Left cardiac atrium (tissue), 4 donors: ENCODE measurements around the gene TMEM238. TPM values are rescaled to one million over a fixed set of nuclear protein-coding genes. Genes with fewer than 3 reads are reported as not detected.
"Not testable (repeated sequence)": the region's sequence is repeated elsewhere in the genome, so short reads cannot be mapped to it uniquely, and the experiment has no call there.

Experiments
- ATAC-seq, 2 donors: fragments of 200-7000 bp; cut with Tn5 transposase; one replicate each; pipeline ENCODE4 v1.9.1; 2020; ENCODE audit warnings: mild to moderate bottlenecking in 2 of 2, moderate library complexity in 2 of 2
- DNase-seq: peaks from one replicate; pipeline ENCODE4 v3.0.0-alpha.2; 2020
- intact Hi-C, 2 donors: fragments of 100-400 bp; cut with DNase I; formaldehyde crosslinking; loops; one replicate each; pipeline versions ENCODE4 v1.14.1 to v1.15.1; 2022 to 2023
- total RNA-seq, 2 donors: library from RNA; stranded (reverse); fragmentation: NEBNext Ultra II Directional; extraction: Animal tissue kit (Norgen Biotek cat#: 25700); gene quantifications; one replicate each; pipeline ENCODE4 v1.2.1, GENCODE V29; 2021
- donor health status: DM: no; HTN: yes; CAD: no.
- donor health status: DM: no; HTN: yes; CAD: no; lungs with severe emphysema.
- donor health status: DM: yes; HTN: yes; CAD: no.
- donor health status: Dilated cardiomyopathy.

Gene TMEM238
- total RNA-seq, 2 donors from 2014 or later: 0.84 to 0.97 TPM

DNA sequence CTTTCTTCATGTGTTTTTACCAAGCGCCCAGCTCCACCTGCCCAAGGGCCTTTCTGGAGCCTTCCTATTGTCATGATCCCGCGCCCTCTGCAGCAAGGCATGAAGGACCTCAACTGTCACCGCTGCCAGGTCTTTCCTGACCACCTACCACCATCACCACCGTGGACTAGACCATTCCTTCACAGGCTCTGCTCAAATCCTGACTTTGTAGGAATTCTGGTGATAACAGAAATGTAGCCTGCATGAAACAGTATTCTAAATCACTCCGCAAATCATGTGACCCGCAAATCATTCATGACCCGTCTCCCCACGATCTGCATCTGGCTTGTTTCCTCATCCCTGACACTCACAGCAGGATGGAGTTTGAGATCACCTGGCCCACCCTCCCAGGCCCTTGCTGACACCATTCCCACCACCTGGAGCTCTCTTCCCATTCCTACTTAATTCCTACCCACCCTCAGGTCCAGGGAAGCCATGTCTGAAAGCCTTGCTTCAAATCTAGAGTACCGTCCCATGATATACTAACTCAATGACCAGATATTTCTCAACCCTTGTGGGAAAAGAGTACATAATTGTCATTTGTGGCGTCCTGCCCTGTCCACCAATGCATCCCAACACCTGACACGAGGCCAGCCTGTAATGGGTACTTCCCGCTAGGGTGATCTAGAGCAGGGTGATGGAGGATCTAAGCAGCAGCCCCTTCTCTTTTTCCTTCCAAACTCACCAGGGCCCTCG lies 22.2 kb upstream of the TMEM238 start:
- intact Hi-C loops: no loop called here
- no peak for ATAC-seq
- DNase-seq: no peak

DNA sequence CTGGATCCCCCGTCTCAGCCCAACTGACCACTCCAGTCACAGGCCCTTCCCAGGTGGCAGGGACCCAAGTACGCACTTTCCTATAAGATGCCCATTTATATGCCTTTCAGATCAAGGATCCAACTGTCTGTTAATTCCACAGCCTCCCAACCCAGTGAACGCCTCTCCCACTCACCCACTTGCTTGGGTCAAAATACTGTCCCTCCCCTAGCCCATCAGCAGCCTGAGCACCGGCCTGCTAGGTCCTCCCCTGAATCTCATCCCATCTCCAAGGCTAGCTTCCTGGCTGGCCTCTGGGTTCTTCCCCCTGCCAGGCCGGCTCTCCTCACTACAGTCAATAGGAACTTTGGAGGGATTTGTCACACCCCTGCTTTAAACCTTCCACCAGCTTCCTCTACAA lies 21.5 kb upstream of the TMEM238 start:
- intact Hi-C loops: no loop called here
- DNase-seq (no peak), ATAC-seq (no peak)

DNA sequence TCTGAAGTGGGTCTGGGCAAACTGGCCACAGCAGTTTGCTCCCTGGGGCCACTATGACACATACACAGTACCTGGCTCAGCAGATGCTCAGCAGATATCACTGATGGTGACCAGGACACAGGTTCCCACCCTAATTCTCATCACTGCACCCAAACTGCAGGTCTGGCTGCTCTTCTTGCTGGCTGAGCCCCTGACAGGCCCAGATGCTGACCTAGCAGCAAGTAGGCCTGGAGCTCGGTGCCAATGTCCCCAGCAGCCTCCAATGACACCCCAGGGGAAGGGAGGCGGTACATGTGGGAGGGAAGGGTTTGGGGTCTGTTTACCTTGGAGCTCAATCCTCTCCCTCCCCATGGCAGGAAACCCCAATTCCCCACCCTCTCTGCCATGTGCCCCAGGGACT lies 18.4 kb upstream of the TMEM238 start:
- ATAC-seq (no peak), DNase-seq (no peak)
- intact Hi-C loops: no loop called here

DNA sequence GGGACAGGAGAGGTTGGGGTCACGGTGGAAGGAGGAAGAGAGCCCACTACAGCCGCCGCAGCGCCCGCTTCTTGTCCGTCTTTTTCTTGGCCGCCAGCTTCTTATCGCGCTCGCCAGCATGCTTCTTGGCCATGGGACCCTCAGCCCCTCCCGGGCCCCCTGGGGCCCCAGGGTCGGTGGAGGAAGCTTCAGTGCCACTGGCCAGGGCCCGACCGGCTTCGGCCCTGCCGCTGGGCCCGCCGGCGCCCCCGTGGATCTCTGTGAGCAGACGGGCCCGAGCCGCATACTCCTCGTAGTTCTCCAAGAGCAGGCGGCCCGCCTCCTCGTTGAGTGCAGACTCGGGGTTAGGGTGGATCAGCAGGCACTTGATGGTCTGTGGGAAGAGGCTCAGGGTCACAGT lies 17.3 kb upstream of the TMEM238 start:
- DNase-seq, intact Hi-C loops: not testable (repeated sequence)
- ATAC-seq: peak in 1 of 2 donors; percentile 9

DNA sequence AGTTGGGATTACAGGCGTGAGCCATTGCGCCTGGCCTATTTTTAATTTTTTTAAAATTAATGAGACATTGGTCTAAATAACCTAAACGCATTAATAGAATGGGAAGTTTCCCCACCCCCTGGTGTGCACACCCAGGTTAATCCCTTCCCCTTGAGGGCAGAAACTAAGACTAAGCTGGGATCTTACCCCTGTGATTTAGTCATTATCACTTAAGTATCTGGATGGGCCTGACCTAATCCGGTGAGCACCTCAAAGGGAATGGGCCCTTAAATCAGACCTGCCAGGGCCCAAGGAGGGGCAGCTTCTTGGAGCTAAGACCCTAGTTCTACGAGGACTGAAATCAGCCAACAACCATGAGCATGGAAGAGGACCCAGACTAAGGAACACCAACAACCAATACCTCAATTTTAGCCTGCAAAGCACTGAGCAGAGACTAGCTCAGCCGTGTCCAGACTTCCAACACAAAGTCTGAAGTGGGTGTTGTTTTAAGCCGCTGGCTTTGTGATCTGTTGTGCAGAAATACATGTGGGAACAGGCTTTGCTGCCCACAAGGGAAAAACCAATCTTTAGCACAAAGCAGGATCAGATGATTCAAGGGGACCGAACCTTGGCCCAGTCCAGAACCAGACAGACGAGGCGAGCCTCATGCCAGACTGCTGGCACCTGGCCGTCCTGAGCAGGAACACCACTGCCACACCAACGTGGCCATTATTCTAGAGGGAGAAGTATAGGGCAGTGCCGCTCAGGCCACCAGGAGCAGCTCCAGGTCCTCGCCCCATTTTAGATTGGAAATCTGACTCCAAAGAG lies 16.4 kb upstream of the TMEM238 start:
- intact Hi-C loops: no loop called here
- no peak for ATAC-seq
- no peak for DNase-seq

DNA sequence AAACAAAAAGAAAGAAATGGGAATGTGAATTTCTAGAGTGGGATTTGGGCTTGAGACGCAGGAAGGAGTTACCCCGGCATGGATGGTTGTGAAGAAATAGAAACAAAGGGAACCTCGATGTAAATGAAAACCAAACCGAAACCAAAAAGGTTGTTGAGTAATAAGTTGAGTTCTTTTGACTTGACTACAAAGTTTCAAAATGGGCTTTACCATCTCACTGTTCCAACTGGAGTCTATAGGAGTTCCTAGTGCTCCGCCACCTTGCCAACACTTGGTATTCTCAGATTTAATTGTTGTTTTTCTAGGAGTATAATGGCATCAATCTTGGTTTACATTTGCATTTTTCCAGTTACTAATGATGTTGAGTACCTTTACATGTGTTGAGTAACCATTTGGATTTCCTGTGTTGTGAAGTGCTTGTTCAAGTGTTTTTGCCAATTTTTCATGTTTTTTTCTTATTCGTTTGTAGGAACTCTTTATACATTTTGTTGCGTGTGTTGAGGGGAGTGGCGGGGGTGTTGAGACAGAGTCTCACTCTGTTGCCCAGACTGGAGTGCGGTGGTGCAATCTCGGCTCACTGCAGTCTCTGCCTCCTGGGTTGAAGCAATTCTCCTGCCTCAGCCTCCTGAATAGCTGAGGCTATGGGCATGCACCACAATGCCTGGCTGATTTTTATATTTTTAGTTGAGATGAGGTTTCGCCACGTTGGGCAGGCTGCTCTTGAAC lies 14.3 kb upstream of the TMEM238 start:
- no peak for DNase-seq

DNA sequence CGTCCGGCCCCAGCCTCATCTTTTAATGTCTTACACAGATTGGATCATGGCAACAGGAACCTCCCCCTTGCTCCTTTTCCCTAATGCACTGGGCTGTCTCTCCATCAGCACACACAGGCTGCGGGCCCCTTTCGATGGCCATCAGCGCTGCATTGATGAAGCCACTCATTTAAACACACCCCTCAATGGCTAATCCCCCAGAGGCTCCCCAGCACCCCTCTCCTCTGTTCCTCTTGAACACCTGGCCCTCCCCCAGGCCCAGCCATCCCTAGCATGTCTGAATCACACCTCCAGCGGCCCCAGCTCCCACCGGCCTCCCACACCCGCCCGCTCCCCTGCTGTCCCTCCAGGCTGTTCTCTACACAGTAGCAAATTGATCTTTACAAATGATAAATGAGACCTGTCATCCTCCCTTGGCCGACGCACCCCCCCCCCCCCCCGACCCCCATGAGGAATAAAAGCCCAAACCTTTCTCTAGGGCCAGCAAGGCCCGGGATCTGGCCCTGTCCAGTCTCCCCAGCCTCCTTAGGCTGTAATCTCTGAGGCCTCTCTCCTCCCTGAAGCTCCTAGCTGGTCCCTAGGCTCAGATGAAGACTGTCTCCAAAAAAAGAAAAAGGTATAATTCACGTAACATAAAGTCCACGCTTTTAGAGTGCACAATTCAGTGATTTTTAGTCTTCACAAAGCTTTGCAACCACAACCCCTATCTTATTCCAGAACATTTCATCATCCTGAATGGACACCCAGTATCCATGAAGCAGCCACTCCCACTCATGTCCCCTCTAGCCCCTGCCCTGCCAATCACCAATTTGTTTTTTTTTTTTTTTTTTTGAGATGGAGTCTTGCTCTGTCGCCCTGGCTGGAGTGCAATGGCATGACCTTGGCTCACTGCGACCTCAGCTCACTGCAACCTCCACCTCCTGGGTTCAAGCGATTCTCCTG lies 9.0 kb upstream of the TMEM238 start:
- intact Hi-C loops: no loop called here
- ATAC-seq (no peak), DNase-seq (no peak)

More for the DNA sequence above, 14.3 kb upstream of the TMEM238 start:
- no peak for ATAC-seq
- intact Hi-C loops: no loop called here

DNA sequence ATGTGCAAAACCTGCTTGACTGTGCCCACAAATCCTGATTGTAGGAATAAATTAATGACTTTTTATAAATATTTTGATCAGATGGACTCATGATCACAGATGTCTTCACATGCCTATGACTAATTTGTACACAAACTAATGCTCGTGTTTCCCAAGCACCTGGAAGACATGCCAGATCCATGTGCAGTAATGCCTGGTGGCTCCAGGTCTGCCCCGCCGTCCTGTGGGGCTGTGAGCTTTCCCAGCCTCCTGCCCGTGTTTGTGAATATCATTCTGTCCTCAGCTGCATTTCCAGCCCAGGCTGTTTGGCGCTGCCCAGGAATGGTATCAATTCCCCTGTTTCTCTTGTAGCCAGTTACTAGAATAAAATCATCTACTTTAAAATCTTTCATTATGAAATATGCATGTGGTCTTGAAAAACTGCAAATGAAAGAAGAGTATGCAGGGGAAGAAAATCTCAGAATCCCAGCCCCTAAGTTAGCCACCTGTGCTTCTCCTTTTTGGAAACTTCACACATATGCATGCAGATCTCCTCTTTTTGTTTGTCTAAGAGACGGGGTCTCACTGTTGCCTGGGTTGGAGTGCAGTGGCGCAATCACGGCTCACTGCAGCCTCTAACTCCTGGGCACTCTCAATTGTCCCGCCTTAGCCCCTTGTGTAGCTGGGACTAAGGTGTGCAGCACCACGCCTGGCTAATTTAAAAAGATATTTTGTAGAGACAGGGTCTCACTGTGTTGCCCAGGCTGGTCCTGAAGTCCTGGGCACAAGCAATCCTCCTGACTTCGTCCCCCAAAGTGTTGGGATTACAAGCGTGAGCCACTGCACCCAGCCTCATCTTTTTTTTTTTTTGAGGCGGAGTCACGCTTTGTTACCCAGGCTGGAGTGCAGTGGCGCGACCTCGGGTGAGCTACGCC lies 7.9 kb upstream of the TMEM238 start:
- no peak for DNase-seq

DNA sequence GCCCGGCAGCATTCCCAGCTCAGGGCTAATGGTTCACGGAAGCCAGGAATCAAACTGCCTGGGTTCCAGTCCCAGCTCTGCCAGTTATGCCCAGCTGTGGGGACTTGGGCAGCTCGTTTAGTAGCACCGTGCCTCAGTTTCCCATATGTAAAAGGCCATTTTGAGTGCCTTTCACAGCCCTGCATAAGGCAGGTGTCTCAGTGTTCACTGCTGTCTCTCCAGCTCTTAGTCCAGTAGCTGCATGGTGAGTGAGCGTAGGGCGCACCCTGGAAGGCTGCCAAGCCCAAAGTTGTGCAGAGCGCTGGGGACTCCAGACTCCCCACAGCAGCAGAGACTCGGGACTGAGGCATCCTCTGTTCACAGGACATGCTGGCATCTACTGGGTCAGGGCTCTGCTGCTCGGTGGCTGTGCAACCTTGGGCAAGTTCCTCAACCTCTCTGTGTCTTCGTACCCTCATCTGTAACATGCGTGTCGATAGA lies 7.1 kb upstream of the TMEM238 start:
- ATAC-seq: no peak
- intact Hi-C loops: no loop called here

More for the DNA sequence above, 7.9 kb upstream of the TMEM238 start:
- intact Hi-C loops: no loop called here
- no peak for ATAC-seq

DNA sequence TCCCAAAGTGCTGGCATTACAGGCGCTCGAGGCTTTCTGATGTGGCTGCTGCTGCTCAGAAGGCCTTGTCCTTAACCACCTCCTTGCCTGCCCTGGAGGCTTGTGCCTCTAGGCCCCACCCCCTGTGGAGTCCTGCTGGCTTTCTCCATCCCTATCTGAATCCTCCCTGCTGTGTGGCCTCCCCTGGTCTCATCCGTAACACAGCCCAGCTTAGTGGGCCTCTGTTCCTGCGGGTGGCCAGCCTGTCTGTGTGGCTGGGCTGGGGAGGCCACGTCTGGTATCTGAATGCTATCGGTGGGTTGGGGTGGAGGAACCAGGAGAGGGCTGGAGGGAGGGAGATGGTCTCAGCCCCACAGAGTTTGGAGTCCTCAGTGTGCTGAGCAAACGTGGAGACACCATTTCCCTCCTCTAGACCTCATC lies 6.4 kb upstream of the TMEM238 start:
- intact Hi-C loops: no loop called here
- ATAC-seq (no peak), DNase-seq (no peak)

More for the DNA sequence above, 7.1 kb upstream of the TMEM238 start:
- DNase-seq: no peak

DNA sequence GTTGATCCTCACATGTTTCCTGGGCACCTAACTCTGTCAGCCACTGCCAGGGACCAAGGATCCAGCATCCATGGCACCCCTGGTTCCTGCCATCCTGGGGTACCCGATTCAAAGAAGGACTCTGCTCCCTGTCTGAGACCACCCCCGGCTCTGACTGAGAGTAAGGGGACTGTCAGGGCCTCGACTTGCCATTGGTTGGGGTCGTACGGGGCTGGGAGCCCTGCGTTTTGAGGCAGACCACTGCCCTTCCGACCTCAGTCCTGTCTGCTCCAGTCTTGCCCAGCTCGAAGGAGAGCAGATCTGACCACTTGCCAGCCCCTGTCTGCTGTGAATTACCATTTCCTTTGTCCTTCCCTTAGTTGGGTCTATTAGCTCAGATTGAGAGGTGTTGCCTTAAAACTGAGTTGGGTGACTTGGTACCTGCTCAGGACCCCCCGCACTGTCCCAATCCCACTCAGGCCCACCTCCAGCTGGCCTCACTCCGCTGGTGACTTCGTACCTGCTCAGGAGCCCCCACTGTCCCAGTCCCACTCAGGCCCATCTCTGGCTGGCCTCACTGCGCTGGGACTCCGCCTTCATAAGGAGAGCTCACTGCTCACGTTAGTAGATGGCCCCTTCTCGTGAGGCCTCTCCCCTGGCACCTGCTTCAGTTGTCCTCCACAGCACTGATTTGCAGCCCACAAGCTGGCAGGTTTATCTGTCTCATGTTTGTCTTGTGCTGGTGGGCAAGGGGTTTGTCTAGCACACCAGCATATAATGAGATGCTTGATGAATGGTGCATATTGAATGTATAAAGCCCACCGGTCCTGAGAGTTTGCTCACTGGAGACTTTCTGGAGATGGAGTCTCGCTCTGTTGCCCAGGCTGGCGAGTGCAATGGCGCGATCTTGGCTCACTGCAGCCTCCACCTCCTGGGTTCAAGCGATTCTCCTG lies 5.6 kb upstream of the TMEM238 start:
- DNase-seq (no peak), ATAC-seq (no peak)
- intact Hi-C loops: loop anchor here in 1 of 2 donors (10.0 kb wide), 1 partner anchor 85 kb away; no protein-coding TSS in a partner anchor

DNA sequence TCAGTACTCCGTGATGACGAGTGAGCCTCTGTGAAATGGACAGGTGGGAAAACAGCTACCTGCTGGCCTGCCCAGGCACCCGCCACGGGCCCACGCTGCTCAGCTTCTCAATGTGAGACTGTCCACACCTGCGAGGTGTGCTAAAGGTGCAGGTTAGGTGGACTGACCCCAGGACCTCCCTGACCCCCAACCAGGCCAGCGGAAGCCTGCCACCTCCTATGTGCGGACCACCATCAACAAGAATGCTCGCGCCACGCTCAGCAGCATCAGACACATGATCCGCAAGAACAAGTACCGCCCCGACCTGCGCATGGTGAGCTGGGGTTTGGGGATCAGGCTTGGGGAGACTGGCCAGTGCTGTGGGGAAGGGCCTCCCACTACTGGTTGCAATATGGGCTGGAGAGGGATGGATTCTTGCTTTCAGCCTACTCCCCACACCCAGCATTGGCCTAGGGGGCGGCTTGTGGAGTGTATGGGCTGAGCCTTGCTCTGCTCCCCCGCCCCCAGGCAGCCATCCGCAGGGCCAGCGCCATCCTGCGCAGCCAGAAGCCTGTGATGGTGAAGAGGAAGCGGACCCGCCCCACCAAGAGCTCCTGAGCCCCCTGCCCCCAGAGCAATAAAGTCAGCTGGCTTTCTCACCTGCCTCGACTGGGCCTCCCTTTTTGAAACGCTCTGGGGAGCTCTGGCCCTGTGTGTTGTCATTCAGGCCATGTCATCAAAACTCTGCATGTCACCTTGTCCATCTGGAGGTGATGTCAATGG lies 3.8 kb upstream of the TMEM238 start:
- intact Hi-C loops: loop anchor here in 1 of 2 donors (10.0 kb wide), 1 partner anchor 83 kb away; no protein-coding TSS in a partner anchor

DNA sequence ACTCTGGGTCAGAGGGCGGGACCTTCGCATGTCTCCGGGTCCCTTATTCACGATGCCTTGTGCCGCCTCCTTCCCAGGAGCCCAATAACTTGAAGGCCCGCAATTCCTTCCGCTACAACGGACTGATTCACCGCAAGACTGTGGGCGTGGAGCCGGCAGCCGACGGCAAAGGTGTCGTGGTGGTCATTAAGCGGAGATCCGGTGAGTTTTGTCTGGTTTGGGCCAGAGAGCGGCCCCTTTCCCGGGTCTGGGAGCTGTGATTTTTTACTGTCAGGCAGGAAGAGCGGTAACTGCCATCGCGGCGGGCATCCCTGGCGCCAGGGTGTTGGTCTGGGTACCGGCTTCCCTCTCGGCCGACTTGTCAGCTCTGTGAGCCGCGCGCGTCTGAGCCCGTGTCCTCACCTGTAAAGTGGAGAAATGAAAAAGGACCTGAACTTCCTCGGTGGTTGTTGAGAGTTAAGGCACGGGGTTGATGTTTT lies 2.4 kb upstream of the TMEM238 start:
- intact Hi-C loops: loop anchor here in 1 of 2 donors (10.0 kb wide), 1 partner anchor 82 kb away; no protein-coding TSS in a partner anchor
- ATAC-seq: no peak
- DNase-seq: no peak

More for the DNA sequence above, 3.8 kb upstream of the TMEM238 start:
- no peak for DNase-seq
- ATAC-seq: no peak

DNA sequence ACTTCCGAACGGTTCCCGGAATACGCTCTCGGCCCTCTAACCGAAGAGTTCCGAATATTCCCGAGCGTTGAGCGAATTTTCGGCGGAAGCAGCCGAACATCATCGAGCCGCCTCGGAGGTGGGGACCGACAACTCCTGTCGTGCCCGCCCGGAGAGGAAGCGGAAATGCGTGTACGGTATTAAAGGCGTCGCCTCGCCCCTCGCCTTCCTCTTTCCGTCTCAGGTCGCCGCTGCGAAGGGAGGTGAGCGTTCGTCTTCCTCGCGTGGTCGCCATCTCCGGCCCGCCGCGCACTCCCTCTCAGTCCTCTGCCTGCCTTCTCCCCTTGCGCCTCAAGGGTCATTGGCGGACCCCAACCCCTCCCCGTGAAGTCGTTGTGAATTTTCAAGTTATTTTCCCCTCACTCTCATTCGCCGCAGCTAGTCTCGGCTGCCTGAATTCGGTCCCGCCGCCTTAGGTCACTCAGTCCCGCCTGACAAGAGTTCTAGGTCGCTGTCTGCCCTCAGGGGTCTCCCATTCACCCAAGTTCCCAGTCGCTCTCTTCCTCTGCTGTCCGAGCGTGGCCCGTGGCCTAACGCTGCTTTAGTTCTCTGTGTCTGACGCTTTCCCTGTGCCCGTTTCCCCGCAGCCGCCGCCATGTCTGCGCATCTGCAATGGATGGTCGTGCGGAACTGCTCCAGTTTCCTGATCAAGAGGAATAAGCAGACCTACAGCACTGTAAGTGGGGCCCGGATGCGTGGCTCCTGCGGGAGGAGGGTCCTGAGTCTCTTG lies 1.8 kb upstream of the TMEM238 start, which contains the start of gene RPL28:
TSS of gene RPL28 (plus strand) at position 209 of the 769 bp plus-strand sequence. CDS start at position 635, 426 bp downstream.
- DNase-seq (peak; percentile 99), ATAC-seq (peak; percentile 88 to 90)
- intact Hi-C loops: loop anchor here in 1 of 2 donors (10.0 kb wide), 1 partner anchor 81 kb away; no protein-coding TSS in a partner anchor
